Prostate gland (tissue), 2 donors: ENCODE measurements around the gene TEFM. TPM values are rescaled to one million over a fixed set of nuclear protein-coding genes. Genes with fewer than 3 reads are reported as not detected.
"Not testable (repeated sequence)": the region's sequence is repeated elsewhere in the genome, so short reads cannot be mapped to it uniquely, and the experiment has no call there.

Source experiments
- DNase-seq: peaks from one replicate; pipeline ENCODE4 v3.0.0-alpha.2; 2019; ENCODE audit warnings: low spot score
- H3K27ac ChIP-seq, 2 donors: fragments of 200-600 bp; sonication (generic); 2 replicates each; pipeline ENCODE4 v1.5.1; 2017 to 2019
- H3K27me3 ChIP-seq: fragments of 200-600 bp; sonication (generic); replicated peaks from 2 replicates; pipeline ENCODE4 v1.5.1; 2019; ENCODE audit not compliant: insufficient read depth
- H3K36me3 ChIP-seq, 2 donors: fragments of 200-600 bp; sonication (generic); 1 replicate in 1 of 2; 2 replicates in 1 of 2; pipeline versions ENCODE4 v1.5.1 to v1.8.1; 2017 to 2019
- H3K4me1 ChIP-seq: fragments of 200-600 bp; sonication (generic); replicated peaks from 2 replicates; pipeline ENCODE4 v1.5.1; 2019
- H3K4me3 ChIP-seq, 2 donors: fragments of 200-600 bp; sonication (generic); 2 replicates each; pipeline ENCODE4 v1.5.1; 2017 to 2019
- H3K9me3 ChIP-seq: fragments of 200-600 bp; sonication (generic); 2 replicates; pipeline ENCODE4 v1.5.1; 2017
- POLR2A ChIP-seq: fragments of 450-650 bp; IDR thresholded peaks from one replicate; pipeline ENCODE4 v1.6.1; 2016; ENCODE audit warnings: antibody characterized with exemption, mild to moderate bottlenecking
- POLR2AphosphoS5 ChIP-seq: sonication (generic); formaldehyde crosslinking; IDR thresholded peaks from one replicate; pipeline ENCODE4 v1.6.1; 2017; ENCODE audit warnings: antibody characterized with exemption
- WGBS: methylation state at CpG from one replicate; pipeline ENCODE4 v1.1.5; 2018; 5-methylcytosine and 5-hydroxymethylcytosine counted together
- intact Hi-C: fragments of 100-400 bp; cut with DNase I; formaldehyde crosslinking; loops from one replicate; pipeline ENCODE4 v1.14.2; 2022
- total RNA-seq, 2 donors: library from RNA; depleted of rRNA; stranded (reverse); fragments of >200 nt; gene quantifications; one replicate each; pipeline ENCODE4 v1.1.0, GENCODE V29; 2016
- TF ChIP-seq, protein P1 (sequence below), 4 experiments: fragments of 200-600 bp in 2 of 4; fragments of 450-650 bp in 2 of 4; sonication (generic) in 2 of 4; IDR thresholded peaks; 1 replicate in 3 of 4; 2 replicates in 1 of 4; pipeline ENCODE4 v1.5.1; 2016 to 2019; ENCODE audit warnings: antibody characterized with exemption in 4 of 4, mild to moderate bottlenecking in 2 of 4, moderate library complexity in 2 of 4

TEFM gene
- total RNA-seq, 2 donors from 2014 or later, result 4.4 to 8.6 TPM

DNA sequence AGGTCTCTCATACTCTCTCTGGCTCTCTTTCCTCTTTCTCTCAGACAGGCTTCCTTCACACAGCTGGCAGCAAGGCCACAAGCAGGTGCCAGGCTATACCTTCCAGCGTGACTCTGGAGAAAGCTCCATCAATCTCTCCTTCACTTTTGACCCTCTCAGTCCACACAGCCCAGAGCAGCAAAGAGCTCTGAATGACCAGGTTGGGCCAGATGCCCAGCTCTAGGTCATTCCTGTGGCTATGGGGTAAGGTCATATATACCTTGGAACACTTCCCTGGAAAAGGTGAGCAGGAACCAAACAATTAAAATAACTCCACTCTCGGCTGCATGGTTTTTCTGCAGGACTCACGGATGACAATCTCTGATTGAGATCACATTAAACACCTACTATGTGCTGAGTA is 24.5 kb upstream of the TEFM start:
- no peaks in the 10 kb centered on the region for H3K4me1 ChIP-seq
- 91% methylated on average over 3 of the region's 3 CpGs for WGBS
- no peak for DNase-seq
- H3K27me3 ChIP-seq, result no peaks in the 10 kb centered on the region
- H3K27ac ChIP-seq, result no peak overlapping the region
- no peak for TF ChIP-seq POLR2AphosphoS5
- TF ChIP-seq POLR2A, result no peak
- TF ChIP-seq, protein P1, sequence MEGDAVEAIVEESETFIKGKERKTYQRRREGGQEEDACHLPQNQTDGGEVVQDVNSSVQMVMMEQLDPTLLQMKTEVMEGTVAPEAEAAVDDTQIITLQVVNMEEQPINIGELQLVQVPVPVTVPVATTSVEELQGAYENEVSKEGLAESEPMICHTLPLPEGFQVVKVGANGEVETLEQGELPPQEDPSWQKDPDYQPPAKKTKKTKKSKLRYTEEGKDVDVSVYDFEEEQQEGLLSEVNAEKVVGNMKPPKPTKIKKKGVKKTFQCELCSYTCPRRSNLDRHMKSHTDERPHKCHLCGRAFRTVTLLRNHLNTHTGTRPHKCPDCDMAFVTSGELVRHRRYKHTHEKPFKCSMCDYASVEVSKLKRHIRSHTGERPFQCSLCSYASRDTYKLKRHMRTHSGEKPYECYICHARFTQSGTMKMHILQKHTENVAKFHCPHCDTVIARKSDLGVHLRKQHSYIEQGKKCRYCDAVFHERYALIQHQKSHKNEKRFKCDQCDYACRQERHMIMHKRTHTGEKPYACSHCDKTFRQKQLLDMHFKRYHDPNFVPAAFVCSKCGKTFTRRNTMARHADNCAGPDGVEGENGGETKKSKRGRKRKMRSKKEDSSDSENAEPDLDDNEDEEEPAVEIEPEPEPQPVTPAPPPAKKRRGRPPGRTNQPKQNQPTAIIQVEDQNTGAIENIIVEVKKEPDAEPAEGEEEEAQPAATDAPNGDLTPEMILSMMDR (IDR thresholded peaks at IDR 0.05), result no peak
- no peaks in the 10 kb centered on the region for H3K36me3 ChIP-seq
- no peaks in the 10 kb centered on the region for H3K9me3 ChIP-seq
- no peak overlapping the region for H3K4me3 ChIP-seq
- intact Hi-C loops, result no loop called here

- DNase-seq, H3K4me1 ChIP-seq, H3K36me3 ChIP-seq, H3K27me3 ChIP-seq, intact Hi-C loops, H3K4me3 ChIP-seq, H3K27ac ChIP-seq, H3K9me3 ChIP-seq: not testable (repeated sequence)
- WGBS, result 97% methylated on average over 3 of the region's 3 CpGs
Observed at GRCh38 chr17:30929861-30930260, 23.8 kb upstream of the TEFM start.

GRCh38 chr17:30929081-30929633 is 23.1 kb upstream of the TEFM start:
- 58% methylated on average over 8 of the region's 8 CpGs for WGBS

DNA sequence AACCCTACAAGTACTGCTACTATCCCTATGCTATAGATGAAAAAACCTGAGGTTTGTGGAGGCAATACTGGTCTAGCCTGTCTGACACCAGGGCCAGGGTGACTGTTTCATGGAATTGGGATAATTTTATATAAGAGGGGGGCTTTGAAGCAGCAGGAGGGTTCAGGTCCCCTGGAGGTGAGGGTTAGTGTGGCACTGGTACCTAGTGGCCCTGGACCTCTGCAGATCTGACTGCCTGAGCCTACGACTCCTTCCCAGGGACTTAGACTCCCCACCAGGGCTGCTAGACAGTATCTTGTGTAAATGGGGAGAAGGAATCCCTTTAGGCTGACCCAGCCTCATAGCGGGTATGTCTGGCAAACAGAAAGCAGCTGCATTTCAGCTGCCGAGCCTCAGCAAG is 22.5 kb upstream of the TEFM start:
- WGBS, result 72% methylated on average over 3 of the region's 3 CpGs

More at GRCh38 chr17:30929081-30929633, 23.1 kb upstream of the TEFM start:
- no peaks in the 10 kb centered on the region for H3K36me3 ChIP-seq
- intact Hi-C loops, result no loop called here
- no peak for DNase-seq
- no peaks in the 10 kb centered on the region for H3K4me1 ChIP-seq
- H3K9me3 ChIP-seq, result no peaks in the 10 kb centered on the region
- H3K4me3 ChIP-seq, result no peak overlapping the region
- no peaks in the 10 kb centered on the region for H3K27me3 ChIP-seq
- TF ChIP-seq, protein P1 (IDR thresholded peaks at IDR 0.05), result no peak
- no peak for TF ChIP-seq POLR2AphosphoS5
- no peak for TF ChIP-seq POLR2A
- no peak overlapping the region for H3K27ac ChIP-seq

GRCh38 chr17:30927756-30928155 is 21.7 kb upstream of the TEFM start:
- Histone ChIP-seq H3K36me3 (no peaks in the 10 kb centered on the region), H3K4me3 (no peak overlapping the region), H3K27ac (no peak overlapping the region), H3K27me3 (no peaks in the 10 kb centered on the region), H3K9me3 (no peaks in the 10 kb centered on the region), H3K4me1 (no peaks in the 10 kb centered on the region)
- DNase-seq, result no peak
- intact Hi-C loops, result no loop called here
- no peak for TF ChIP-seq POLR2A
- no peak for TF ChIP-seq POLR2AphosphoS5
- TF ChIP-seq, protein P1 (IDR thresholded peaks at IDR 0.05), result no peak
- WGBS, result 94% methylated on average over 5 of the region's 5 CpGs

More for the DNA sequence above, 22.5 kb upstream of the TEFM start:
- Histone ChIP-seq H3K36me3 (no peaks in the 10 kb centered on the region), H3K27ac (no peak overlapping the region), H3K27me3 (no peaks in the 10 kb centered on the region), H3K4me3 (no peak overlapping the region), H3K9me3 (no peaks in the 10 kb centered on the region), H3K4me1 (no peaks in the 10 kb centered on the region)
- no peak for DNase-seq
- intact Hi-C loops, result no loop called here
- TF ChIP-seq POLR2AphosphoS5, result no peak
- no peak for TF ChIP-seq POLR2A
- TF ChIP-seq, protein P1 (IDR thresholded peaks at IDR 0.05), result no peak
